T47D (cell line): ENCODE measurements around the gene CIAPIN1.

Experiments used
- DNase-seq, 2 experiments: peaks; one replicate each; pipeline versions ENCODE4 v3.0.0 to v3.0.0-alpha.2; 2011 to 2012; ENCODE audit warnings: low read depth in 1 of 2, low spot score in 1 of 2
- JUND ChIP-seq: IDR thresholded peaks from 2 replicates; pipeline ENCODE4 v1.6.1; 2012; ENCODE audit warnings: low read depth
- in situ Hi-C: cut with HindIII; loops from 2 replicates; pipeline ENCODE4 v1.10.0; 2016; ENCODE audit warnings: low sequenced_read_pairs, low pct_unique_long_range_greater_than_20kb

The CIAPIN1 gene

DNA sequence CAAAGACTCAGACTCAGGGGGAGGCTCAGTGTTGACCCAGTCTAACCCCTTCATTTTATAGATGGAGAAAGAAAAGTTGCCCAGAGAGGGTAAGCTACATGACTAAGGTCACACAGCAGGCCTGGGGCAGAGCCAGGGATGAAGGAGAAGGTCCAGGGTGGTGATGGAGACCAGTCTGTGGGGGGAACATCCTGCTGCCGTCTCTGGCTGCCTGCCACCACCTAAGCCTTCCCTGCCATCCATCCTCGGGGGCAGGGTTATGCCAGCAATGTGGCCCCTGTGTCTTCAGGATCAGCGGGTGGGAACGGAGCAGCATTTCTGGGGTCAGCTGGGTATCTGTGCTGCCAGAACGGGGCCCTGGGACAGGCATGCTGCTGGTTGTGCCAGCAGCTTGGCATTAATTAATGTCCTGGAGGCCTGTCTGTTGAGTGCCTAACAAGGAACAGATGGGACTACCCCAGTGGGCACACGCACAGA is 33.6 kb upstream of the CIAPIN1 start:
- TF ChIP-seq JUND = no peak
- DNase-seq = no peak
- in situ Hi-C loops = no loop called here

DNA sequence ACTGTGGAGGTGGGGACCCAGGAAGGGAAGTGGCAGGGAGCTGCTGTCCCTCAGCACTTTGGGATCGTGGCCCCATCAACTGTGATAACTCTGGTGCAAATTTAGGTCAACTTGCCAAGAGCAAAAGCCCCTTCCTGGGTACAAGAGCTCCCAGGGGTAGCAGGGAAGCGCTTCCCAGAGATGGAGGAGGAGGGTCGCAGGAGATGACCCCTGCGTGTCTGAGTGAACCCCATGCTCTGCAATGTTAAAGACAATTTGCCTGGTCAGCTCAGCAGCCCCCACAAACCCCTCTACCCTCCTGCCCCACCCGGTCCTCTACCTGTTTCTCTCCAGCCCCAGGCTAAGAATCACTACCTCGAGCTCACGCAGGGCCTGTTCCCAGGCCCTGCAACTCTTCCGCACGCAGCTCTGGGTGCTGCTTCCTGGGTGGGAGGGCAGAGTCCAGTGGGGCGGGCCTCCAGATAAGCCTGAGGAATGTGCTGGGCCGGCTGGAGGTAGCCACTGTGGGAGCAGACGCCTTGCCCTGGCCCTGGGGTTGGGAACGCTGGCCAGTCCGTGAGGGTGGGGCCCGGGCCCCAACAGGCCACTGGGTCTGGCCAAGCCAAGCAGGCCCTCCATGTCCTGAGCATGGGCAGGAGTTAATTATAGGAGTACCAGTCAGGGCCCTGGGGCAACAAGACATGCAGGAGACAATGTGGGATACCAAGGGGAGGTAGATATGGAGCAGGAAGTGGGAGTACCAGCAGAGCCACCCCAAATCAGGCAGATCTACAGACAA is 33.0 kb upstream of the CIAPIN1 start:
- in situ Hi-C loops = no loop called here
- no peak for TF ChIP-seq JUND
- DNase-seq = no peak

GRCh38 chr16:57479205-57479975 is 32.2 kb upstream of the CIAPIN1 start:
- TF ChIP-seq JUND = no peak
- peak in 1 of 2 experiments; percentile 72 for DNase-seq
- in situ Hi-C loops = no loop called here

- in situ Hi-C loops = no loop called here
- no peak for DNase-seq
- TF ChIP-seq JUND = no peak
Measured at GRCh38 chr16:57478396-57479204, 31.4 kb upstream of the CIAPIN1 start.

DNA sequence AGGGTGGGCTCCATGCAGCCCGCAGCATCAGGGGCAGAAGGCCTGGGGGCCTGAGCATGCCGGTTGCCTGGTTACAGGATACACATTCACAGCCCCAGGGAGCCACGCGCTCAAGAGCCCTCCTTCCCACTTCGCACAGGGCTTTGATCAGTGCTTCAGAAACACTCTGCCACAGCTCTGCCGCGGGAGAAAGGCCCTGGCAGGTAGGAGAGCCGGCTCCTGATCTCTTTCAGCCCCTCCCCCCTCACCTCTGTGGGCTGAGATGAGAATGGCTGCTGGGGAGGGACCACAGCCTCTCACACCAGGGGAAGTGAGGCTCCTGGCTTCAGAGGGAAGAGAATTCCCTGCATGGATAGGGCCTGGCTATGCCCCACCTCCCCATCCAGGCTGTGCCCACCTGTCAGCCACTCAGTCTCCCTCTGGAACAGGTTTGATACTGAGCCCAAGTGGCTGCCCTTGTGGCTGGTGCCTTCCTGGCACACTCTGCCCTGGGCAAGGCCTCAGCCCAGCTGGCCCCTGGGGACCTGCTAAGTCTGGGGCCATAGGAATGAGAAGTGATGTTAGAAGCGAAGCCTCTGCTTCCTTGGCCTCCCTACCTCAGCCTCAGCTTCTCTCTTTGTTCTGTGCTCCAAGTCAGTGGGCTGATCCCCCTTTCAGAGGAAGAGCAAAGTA is 30.5 kb upstream of the CIAPIN1 start:
- in situ Hi-C loops = no loop called here
- no peak for TF ChIP-seq JUND

DNA sequence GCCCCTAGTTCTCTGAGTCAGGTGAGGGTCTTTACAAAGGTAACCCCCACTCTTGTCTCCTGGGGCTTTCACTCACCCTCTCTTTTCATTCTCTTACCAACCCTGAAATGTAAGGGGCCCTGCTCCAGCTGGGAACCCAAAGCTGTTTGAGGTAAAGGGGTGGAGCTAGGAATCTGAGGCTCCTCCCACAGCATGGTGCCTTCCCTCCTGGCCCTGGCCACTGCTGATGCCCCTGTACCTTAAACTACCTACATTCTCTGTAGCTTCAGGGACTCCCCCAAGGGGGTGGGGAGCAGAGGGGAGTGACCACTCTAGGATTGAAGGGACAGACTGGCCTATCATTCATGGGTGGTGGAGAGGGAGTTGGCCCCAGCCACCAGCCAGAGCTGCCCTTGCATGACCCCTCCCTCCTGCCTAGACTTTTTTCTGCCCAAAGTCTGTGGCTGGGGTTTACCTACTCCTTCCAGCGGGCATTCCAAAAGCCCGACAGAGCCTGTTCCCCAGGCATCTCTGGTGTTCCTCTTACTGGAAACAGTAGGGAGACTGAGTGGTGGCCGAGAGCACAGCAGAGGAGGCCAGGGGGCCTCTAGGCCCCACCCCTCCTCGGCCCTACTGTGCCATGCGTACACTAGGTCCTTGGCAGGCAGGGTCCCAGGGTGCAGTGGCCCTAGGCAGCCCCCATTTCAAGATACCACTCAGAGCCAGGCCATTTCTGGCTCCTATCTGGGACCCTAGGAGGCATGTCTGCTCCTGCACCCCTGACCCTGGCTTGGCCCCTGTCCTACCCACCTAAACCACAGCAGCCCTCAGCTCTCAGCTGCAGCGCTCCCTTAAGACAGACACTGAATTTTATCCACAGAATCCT is 29.6 kb upstream of the CIAPIN1 start:
- no peak for TF ChIP-seq JUND
- no peak for DNase-seq
- in situ Hi-C loops = no loop called here

More for the DNA sequence above, 30.5 kb upstream of the CIAPIN1 start:
- DNase-seq = no peak

DNA sequence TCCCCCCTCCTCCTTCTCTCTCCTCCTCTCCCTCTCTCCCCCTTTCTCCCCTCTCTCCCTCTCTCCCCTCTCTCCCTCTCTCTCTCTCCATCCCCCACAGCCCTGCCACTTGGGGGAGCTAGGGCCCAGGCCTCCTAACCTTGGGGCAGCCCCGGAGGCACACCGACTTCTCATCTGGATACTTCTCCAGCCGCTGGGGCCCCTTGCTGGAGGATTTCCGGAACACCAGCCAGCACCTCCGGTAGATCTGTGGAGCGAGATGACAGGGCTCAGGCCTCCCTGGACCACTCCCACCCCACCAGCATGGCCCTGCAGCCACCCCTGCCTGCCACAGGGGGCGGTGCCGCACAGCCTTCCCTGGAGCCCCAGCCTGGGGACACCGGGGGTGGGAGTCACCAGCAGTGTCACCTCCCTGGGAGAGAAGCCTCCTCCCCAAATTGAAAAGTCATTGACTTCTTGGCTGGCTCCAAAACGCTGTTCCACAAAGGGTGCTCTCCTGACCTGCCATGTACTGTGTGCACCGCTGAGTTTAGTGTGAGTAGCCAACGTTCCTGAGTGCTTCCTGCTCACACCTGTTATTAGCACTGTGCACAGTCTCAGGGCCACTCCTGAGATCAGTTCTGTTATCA is 28.6 kb upstream of the CIAPIN1 start:
- in situ Hi-C loops = no loop called here
- DNase-seq = no peak
- no peak for TF ChIP-seq JUND

- no peak for TF ChIP-seq JUND
- in situ Hi-C loops = no loop called here
- no peak for DNase-seq
Measured at GRCh38 chr16:57474671-57475661, 27.8 kb upstream of the CIAPIN1 start.

GRCh38 chr16:57473906-57474305 is 26.7 kb upstream of the CIAPIN1 start:
- DNase-seq = no peak
- TF ChIP-seq JUND = no peak
- in situ Hi-C loops = no loop called here
